Activated effector memory CD4-positive, alpha-beta T cell treated with Interleukin-2 at 50 U/mL for 16 hours (primary cell): ENCODE results near the gene GOLIM4.

ENCODE experiments used
- DNase-seq: peaks from one replicate; pipeline ENCODE4 v3.0.0-alpha.2; 2020

Gene GOLIM4

DNA sequence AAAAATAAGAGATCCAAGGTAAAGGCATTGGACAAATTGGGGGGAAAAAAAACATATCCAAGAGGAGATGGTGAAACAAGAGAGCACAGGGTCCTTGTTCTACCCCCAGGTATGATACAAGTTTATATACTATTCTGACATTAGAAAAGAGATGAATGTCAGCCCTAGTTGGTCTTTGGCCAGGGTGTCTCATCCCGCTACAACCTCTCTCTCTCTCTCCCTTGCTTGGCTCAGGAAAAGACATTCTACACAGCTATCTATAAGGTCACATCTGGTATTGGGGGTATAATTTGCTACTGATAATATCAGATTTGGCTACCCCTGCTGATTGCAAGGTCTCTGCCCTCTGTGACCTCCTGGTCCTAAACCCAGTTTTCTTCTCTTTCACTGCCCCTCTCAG lies 117.2 kb downstream of the GOLIM4 start:
- DNase-seq: no peak

GRCh38 chr3:167978071-167978470 lies 117.7 kb downstream of the GOLIM4 start:
- no peak for DNase-seq

GRCh38 chr3:167976516-167977361 lies 119.0 kb downstream of the GOLIM4 start:
- no peak for DNase-seq

GRCh38 chr3:167973901-167974300 lies 121.8 kb downstream of the GOLIM4 start:
- DNase-seq: no peak

GRCh38 chr3:167973046-167973445 lies 122.7 kb downstream of the GOLIM4 start:
- DNase-seq: no peak

DNA sequence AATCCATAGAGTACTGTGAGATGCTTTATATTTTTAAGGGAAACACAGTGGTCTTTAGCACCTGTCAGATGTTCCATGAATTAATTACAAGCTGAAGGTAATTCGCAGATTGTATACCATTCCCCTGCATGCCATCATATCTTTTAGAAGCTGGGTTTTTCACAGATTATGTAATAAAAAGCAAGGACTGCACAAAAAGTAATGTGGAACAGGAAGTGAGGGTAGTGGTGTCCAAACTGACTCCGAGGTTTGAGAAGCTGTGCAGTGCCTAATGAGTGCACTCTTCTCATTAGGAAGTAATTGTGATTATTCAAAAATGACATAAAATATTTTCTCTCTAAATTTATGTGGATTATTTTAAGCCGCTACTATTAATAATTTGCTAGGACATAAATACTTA lies 123.2 kb downstream of the GOLIM4 start:
- DNase-seq: no peak

GRCh38 chr3:167969548-167969947 lies 126.2 kb downstream of the GOLIM4 start:
- DNase-seq: no peak

DNA sequence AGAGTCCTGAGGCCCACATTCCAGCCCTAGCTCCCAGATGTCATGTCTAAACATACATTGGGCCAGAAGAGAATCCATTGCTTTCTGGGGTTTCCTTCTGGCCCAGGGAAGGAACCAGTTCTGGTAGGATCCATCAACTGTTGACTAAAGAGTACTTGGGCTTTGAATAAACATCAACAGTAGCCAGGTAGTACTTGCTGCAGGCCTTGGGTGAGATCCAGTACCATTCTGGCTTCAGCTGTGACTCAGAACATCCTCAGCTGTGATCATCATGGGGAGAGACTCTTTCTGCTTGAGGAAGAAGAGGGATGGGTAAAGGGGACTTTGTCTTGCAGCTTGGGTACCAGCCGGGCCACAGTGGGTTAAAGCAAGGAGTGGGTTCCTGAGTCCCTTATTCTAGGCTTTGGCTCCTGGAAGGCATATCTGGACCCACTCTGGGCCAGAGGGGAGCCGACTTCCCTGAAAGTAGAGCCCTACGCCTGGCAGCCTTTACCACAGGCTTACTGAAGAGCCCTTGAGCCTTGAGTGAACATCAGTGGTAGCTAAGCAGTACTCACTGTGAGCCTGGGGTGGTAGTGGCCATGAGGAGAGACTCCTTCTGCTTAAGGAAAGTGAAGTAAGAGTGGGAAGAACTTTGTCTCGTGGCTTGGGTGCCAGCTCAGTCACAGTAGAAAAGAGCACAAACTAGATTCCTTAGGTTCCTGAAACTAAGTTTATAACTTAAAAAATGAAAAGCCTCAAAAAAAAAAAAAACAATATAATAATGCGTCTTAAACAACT lies 128.3 kb downstream of the GOLIM4 start:
- no peak for DNase-seq
